Endothelial cell (in vitro differentiated cells): ENCODE measurements around the gene CFD. TPM values are rescaled to one million over a fixed set of nuclear protein-coding genes. Genes with fewer than 3 reads are reported as not detected.

Experiments used
- DNase-seq: peaks from one replicate; pipeline ENCODE4 v3.0.0; 2021; ENCODE audit warnings: low spot score
- H3K27ac Mint-ChIP-seq: one replicate; pipeline ENCODE4 v1.8.0; 2021; ENCODE audit warnings: mixed read lengths, inconsistent platforms; ENCODE audit not compliant: unreplicated experiment
- H3K27me3 Mint-ChIP-seq: one replicate; pipeline ENCODE4 v1.8.0; 2021; ENCODE audit warnings: mild to moderate bottlenecking, moderate library complexity, mixed read lengths, inconsistent platforms; ENCODE audit not compliant: unreplicated experiment
- H3K36me3 Mint-ChIP-seq: one replicate; pipeline ENCODE4 v1.8.0; 2021; ENCODE audit warnings: mild to moderate bottlenecking, low read depth, mixed read lengths, inconsistent platforms; ENCODE audit not compliant: unreplicated experiment
- H3K4me1 Mint-ChIP-seq: one replicate; pipeline ENCODE4 v1.8.0; 2021; ENCODE audit warnings: mild to moderate bottlenecking, mixed read lengths, inconsistent platforms; ENCODE audit not compliant: unreplicated experiment
- H3K4me3 Mint-ChIP-seq: one replicate; pipeline ENCODE4 v1.8.0; 2021; ENCODE audit warnings: mild to moderate bottlenecking, mixed read lengths, inconsistent platforms; ENCODE audit not compliant: unreplicated experiment
- H3K9me3 Mint-ChIP-seq: one replicate; pipeline ENCODE4 v1.8.0; 2021; ENCODE audit warnings: mixed read lengths, inconsistent platforms; ENCODE audit not compliant: unreplicated experiment
- total RNA-seq: library from RNA; stranded (reverse); fragmentation: NEBNext Ultra II Directional; extraction: Animal tissue kit (Norgen Biotek cat#: 25700); gene quantifications from one replicate; pipeline ENCODE4 v1.2.1, GENCODE V29; 2021; ENCODE audit not compliant: unreplicated experiment
- TF ChIP-seq, protein P1 (sequence below): fragments of 200-600 bp; sonication (generic); IDR thresholded peaks from one replicate; pipeline ENCODE4 v1.5.0; 2021; ENCODE audit warnings: antibody characterized with exemption; ENCODE audit not compliant: unreplicated experiment

The CFD gene
- total RNA-seq, 1 donor from 2014 or later, result 0.46 TPM

DNA sequence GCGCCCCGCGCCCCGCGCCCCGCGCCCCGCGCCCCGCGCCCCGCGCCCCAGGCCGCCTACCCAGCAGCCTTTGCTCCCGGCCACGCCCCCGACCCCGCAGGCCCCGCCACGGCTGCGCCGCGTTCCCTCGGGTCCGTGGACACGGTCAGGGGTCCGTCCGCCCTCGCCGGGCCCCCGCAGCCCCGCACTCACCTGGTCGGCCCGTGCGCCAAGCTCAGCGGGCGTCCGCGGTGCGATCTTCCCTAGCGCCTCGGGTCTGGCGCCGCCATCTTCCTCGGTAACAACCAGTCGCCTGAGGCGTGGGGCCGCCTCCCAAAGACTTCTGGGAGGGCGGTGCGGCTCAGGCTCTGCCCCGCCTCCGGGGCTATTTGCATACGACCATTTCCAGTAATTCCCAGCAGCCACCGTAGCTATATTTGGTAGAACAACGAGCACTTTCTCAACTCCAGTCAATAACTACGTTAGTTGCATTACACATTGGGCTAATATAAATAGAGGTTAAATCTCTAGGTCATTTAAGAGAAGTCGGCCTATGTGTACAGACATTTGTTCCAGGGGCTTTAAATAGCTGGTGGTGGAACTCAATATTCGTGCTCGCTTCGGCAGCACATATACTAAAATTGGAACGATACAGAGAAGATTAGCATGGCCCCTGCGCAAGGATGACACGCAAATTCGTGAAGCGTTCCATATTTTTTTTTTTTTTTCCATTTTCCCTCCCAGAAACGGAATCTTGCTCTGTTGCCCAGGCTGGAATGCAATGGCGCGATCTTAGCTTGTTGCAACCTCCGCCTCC lies 33.6 kb downstream of the CFD start, which contains the start of the genes MED16 and RNU6-9:
Gene MED16 (minus strand): TSS at position 294 of the 796 bp plus-strand sequence. CDS start 2,056 bp downstream, outside the sequence.
Gene RNU6-9 (plus strand): TSS at position 591 of the 796 bp plus-strand sequence.
- H3K27ac Mint-ChIP-seq, result peak within 1 kb of the TSS; percentile 99
- H3K27me3 Mint-ChIP-seq, result peaks cover 7% of the 10 kb centered on the region
- TF ChIP-seq, protein P1, sequence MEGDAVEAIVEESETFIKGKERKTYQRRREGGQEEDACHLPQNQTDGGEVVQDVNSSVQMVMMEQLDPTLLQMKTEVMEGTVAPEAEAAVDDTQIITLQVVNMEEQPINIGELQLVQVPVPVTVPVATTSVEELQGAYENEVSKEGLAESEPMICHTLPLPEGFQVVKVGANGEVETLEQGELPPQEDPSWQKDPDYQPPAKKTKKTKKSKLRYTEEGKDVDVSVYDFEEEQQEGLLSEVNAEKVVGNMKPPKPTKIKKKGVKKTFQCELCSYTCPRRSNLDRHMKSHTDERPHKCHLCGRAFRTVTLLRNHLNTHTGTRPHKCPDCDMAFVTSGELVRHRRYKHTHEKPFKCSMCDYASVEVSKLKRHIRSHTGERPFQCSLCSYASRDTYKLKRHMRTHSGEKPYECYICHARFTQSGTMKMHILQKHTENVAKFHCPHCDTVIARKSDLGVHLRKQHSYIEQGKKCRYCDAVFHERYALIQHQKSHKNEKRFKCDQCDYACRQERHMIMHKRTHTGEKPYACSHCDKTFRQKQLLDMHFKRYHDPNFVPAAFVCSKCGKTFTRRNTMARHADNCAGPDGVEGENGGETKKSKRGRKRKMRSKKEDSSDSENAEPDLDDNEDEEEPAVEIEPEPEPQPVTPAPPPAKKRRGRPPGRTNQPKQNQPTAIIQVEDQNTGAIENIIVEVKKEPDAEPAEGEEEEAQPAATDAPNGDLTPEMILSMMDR, result no peak
- DNase-seq, result peak; percentile 84
- H3K36me3 Mint-ChIP-seq, result peaks cover 3% of the 10 kb centered on the region
- no peaks in the 10 kb centered on the region for H3K9me3 Mint-ChIP-seq
- peaks cover 6% of the 10 kb centered on the region for H3K4me1 Mint-ChIP-seq
- peak within 1 kb of the TSS; percentile 93 for H3K4me3 Mint-ChIP-seq

- Mint-ChIP-seq H3K36me3 (peaks cover 3% of the 10 kb centered on the region), H3K4me3 (no peak overlapping the region), H3K27ac (no peak overlapping the region), H3K4me1 (peaks cover 6% of the 10 kb centered on the region), H3K27me3 (peaks cover 5% of the 10 kb centered on the region), H3K9me3 (no peaks in the 10 kb centered on the region)
- TF ChIP-seq, protein P1, result no peak
- no peak for DNase-seq
Observed at GRCh38 chr19:896434-896833, 37.0 kb downstream of the CFD start.

DNA sequence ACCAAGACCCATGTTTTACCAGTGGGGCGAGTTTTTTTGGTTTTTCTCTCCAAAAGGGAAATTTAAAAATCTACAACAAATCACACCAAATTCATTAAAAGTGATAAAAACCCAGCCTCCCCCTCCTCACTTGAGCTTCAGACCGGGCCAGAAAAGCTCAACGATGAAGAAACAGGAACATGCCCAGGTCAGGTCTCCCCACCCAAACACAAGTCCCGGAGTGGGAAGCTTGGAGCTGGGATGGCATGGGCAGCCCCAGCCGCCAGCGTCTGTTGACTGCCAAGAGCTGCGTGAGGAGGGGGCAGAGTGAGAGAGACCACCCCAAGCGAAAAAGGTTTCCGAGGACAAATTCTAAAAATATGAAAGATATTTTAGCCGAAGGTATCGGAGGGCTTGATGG lies 37.5 kb downstream of the CFD start:
- H3K4me3 Mint-ChIP-seq, result no peak overlapping the region
- no peak for DNase-seq
- H3K36me3 Mint-ChIP-seq, result peaks cover 3% of the 10 kb centered on the region
- peaks cover 5% of the 10 kb centered on the region for H3K27me3 Mint-ChIP-seq
- no peak overlapping the region for H3K27ac Mint-ChIP-seq
- H3K4me1 Mint-ChIP-seq, result peaks cover 6% of the 10 kb centered on the region
- H3K9me3 Mint-ChIP-seq, result no peaks in the 10 kb centered on the region
- TF ChIP-seq, protein P1, result no peak

DNA sequence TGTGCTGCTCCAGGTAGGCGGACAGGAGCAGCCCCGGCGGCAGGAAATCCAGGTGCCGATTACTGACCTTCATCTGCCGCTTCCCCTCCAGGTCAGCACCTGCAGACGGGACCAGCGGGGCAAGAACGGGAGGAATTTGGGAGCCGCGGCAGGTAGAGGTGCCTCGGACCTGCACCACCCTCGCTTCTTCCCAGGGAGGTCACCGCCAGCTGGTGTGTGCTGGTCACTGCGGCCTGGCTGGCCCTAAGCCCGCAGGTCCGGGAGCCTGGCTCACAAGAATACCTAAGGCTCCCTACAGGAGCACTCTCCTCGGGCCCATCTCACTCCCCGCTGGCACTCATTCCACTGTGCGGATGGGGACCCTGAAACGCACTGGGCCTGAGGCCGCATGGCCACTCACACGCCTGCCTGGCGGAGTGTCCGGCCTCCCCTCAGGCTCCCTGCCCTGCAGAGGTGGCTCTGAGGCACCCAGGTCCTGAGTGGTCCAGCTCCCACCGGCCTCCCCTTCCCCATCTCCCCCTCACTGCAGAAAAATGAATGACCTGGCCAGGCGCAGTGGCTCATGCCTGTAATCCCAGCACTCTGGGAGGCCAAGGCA lies 38.1 kb downstream of the CFD start:
- peaks cover 6% of the 10 kb centered on the region for H3K36me3 Mint-ChIP-seq
- H3K27me3 Mint-ChIP-seq, result peaks cover 5% of the 10 kb centered on the region
- TF ChIP-seq, protein P1, result peak; percentile 31
- H3K9me3 Mint-ChIP-seq, result no peaks in the 10 kb centered on the region
- no peak for DNase-seq
- no peak overlapping the region for H3K27ac Mint-ChIP-seq
- peaks cover 6% of the 10 kb centered on the region for H3K4me1 Mint-ChIP-seq
- no peak overlapping the region for H3K4me3 Mint-ChIP-seq

DNA sequence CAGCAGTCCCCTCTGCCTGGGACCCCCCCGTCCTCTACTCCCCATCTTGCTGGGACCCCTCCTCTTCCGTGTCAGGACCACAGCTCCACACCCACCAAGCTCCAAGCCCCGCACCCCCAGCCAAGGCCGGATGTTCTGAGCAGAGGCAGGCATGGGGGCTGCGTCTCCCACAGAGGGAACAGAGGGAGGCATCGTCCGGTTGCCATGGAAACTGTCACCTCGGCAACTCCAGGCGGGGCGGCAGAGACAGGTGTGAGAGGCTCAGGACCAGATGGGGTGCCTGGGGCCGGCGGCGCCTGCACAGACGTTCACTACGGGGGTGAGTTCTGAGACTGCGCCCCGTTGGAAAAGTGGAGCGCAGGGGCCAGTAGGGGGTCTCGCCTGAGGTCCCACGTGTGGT lies 39.2 kb downstream of the CFD start:
- DNase-seq, result no peak
- Mint-ChIP-seq H3K9me3 (no peaks in the 10 kb centered on the region), H3K4me1 (no peaks in the 10 kb centered on the region), H3K4me3 (no peak overlapping the region), H3K27ac (no peak overlapping the region), H3K27me3 (peaks cover 4% of the 10 kb centered on the region), H3K36me3 (peaks cover 3% of the 10 kb centered on the region)
- TF ChIP-seq, protein P1, result no peak
